ENCODE data around the gene REEP1. TPM values are rescaled to one million over a fixed set of nuclear protein-coding genes. Genes with fewer than 3 reads are reported as not detected.

REEP1 gene
- total RNA-seq, 1 experiment from 2014 or later: 5.9 TPM

- H3K36me3 ChIP-seq (ENCODE audit: control insufficient read depth in 1 of 2, insufficient read depth in 2 of 2, low read length in 2 of 2): no peaks in the 10 kb centered on the region
- DNase-seq (ENCODE audit: low read depth, low spot score): no peak
- no peak overlapping the region for H3K4me3 ChIP-seq (replicated peaks in 1 of 2; ENCODE audit: low read depth in 1 of 2, low read length in 2 of 2)
- no peaks in the 10 kb centered on the region for H3K9me2 ChIP-seq (ENCODE audit: insufficient read depth)
- H3K4me2 ChIP-seq (ENCODE audit: low read length): no peak overlapping the region
- H3K27ac ChIP-seq (ENCODE audit: low read depth, low read length): no peak overlapping the region
- no peaks in the 10 kb centered on the region for H3K9me3 ChIP-seq (ENCODE audit: control insufficient read depth in 1 of 2, insufficient read depth in 1 of 2, low read depth in 1 of 2, low read length in 2 of 2)
- H3K27me3 ChIP-seq (ENCODE audit: insufficient read depth, low read length): no peaks in the 10 kb centered on the region
- intact Hi-C loops (cut with micrococcal nuclease): no loop called here
- ChIA-PET POLR2A (no interaction called here), RAD21 (ENCODE audit: low non-redundant PET in 1 of 2, low total read pairs in 2 of 2, uncharacterized antibody in 2 of 2, unreplicated experiment in 2 of 2) (no interaction called here), CTCF (no interaction called here)
- H4K20me1 ChIP-seq (ENCODE audit: insufficient read depth): no peaks in the 10 kb centered on the region
- no peak overlapping the region for H2AFZ ChIP-seq (ENCODE audit: low read depth, low read length, poor library complexity, severe bottlenecking)
- no peak for ATAC-seq
- H3K9ac ChIP-seq (ENCODE audit: low read length): no peak overlapping the region
- H3K4me1 ChIP-seq (ENCODE audit: control insufficient read depth in 1 of 2, insufficient read depth in 2 of 2, low read length in 2 of 2): peaks cover 0 to 3% of the 10 kb centered on the region in 2 experiments; a peak in 1 of 4 replicates
- TF ChIP-seq CBX3 (IDR thresholded peaks at IDR 0.05; ENCODE audit: low read depth) (no peak), FOSL1 (IDR thresholded peaks at IDR 0.05; ENCODE audit: low read depth) (no peak), SIN3A (IDR thresholded peaks at IDR 0.05; ENCODE audit: low read depth) (no peak), TCF7L2 (IDR thresholded peaks at IDR 0.05; ENCODE audit: borderline replicate concordance, extremely low read depth, insufficient read depth, insufficient read length) (no peak), ZFX (IDR thresholded peaks at IDR 0.05) (no peak)
- TF ChIP-seq, protein P1, sequence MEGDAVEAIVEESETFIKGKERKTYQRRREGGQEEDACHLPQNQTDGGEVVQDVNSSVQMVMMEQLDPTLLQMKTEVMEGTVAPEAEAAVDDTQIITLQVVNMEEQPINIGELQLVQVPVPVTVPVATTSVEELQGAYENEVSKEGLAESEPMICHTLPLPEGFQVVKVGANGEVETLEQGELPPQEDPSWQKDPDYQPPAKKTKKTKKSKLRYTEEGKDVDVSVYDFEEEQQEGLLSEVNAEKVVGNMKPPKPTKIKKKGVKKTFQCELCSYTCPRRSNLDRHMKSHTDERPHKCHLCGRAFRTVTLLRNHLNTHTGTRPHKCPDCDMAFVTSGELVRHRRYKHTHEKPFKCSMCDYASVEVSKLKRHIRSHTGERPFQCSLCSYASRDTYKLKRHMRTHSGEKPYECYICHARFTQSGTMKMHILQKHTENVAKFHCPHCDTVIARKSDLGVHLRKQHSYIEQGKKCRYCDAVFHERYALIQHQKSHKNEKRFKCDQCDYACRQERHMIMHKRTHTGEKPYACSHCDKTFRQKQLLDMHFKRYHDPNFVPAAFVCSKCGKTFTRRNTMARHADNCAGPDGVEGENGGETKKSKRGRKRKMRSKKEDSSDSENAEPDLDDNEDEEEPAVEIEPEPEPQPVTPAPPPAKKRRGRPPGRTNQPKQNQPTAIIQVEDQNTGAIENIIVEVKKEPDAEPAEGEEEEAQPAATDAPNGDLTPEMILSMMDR (IDR thresholded peaks at IDR 0.05 in 2 of 3, conservative IDR thresholded peaks at IDR 0.05 in 1 of 3; ENCODE audit: borderline replicate concordance in 1 of 3, insufficient read depth in 1 of 3, low read depth in 2 of 3, low read length in 2 of 3): no peak
- H3K79me2 ChIP-seq (ENCODE audit: insufficient read depth, low read length): no peaks in the 10 kb centered on the region
- BruUV-seq (replicated peaks): no TSS peak
Observed at GRCh38 chr2:86352727-86353221, 15.3 kb upstream of the REEP1 start.

DNA sequence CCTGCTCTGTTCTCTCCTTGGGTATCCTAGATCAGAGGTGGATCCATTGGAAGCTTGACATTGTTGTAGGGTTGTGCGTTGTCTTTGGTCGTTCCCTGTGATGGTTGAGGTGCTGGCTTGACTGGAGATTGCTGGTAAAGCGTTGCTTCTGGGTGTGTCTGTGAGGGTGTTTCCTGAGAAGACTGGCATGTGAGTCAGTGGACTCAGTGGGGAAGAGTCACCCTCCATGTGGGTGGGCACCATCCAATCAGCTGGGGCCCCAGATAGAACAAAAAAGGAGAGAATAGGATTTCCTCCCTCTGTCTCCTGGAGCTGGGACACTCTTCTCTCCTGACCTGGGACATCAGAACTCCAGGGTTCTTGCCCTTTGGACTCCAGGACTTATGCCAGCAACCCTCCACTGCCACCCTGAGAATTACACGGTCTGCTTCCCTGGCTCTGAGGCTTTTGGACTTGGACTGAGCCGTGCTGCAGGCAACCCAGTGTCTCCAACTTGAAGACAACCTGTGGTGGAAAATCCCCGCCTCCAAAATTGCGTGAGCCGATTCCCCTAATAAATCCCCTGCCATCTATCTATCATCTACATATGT, 14.8 kb upstream of the REEP1 start:
- H3K4me2 ChIP-seq (ENCODE audit: low read length): no peak overlapping the region
- intact Hi-C loops (cut with micrococcal nuclease): no loop called here
- ChIA-PET POLR2A (no interaction called here), CTCF (no interaction called here), RAD21 (ENCODE audit: low non-redundant PET in 1 of 2, low total read pairs in 2 of 2, uncharacterized antibody in 2 of 2, unreplicated experiment in 2 of 2) (no interaction called here)
- no peaks in the 10 kb centered on the region for H3K79me2 ChIP-seq (ENCODE audit: insufficient read depth, low read length)
- H3K27ac ChIP-seq (ENCODE audit: low read depth, low read length): no peak overlapping the region
- TF ChIP-seq SRF (IDR thresholded peaks at IDR 0.05; ENCODE audit: low read depth) (no peak), FOSL1 (IDR thresholded peaks at IDR 0.05; ENCODE audit: low read depth) (no peak), ELF1 (IDR thresholded peaks at IDR 0.05; ENCODE audit: borderline replicate concordance, low read depth) (no peak), POLR2AphosphoS5 (IDR thresholded peaks at IDR 0.05; ENCODE audit: low read depth, low read length) (no peak), EGR1 (IDR thresholded peaks at IDR 0.05; ENCODE audit: low read depth) (no peak), CBX3 (IDR thresholded peaks at IDR 0.05; ENCODE audit: low read depth) (no peak)
- H3K4me1 ChIP-seq (ENCODE audit: control insufficient read depth in 1 of 2, insufficient read depth in 2 of 2, low read length in 2 of 2): peaks cover 0 to 3% of the 10 kb centered on the region in 2 experiments; a peak in 1 of 4 replicates
- ATAC-seq (no peak), DNase-seq (ENCODE audit: low read depth, low spot score) (no peak)
- no peaks in the 10 kb centered on the region for H3K9me3 ChIP-seq (ENCODE audit: control insufficient read depth in 1 of 2, insufficient read depth in 1 of 2, low read depth in 1 of 2, low read length in 2 of 2)
- no peak overlapping the region for H2AFZ ChIP-seq (ENCODE audit: low read depth, low read length, poor library complexity, severe bottlenecking)
- H3K27me3 ChIP-seq (ENCODE audit: insufficient read depth, low read length): no peaks in the 10 kb centered on the region
- no peaks in the 10 kb centered on the region for H3K9me2 ChIP-seq (ENCODE audit: insufficient read depth)
- H3K36me3 ChIP-seq (ENCODE audit: control insufficient read depth in 1 of 2, insufficient read depth in 2 of 2, low read length in 2 of 2): no peaks in the 10 kb centered on the region
- no peak overlapping the region for H3K4me3 ChIP-seq (replicated peaks in 1 of 2; ENCODE audit: low read depth in 1 of 2, low read length in 2 of 2)
- BruUV-seq (replicated peaks): no TSS peak
- H4K20me1 ChIP-seq (ENCODE audit: insufficient read depth): no peaks in the 10 kb centered on the region
- no peak overlapping the region for H3K9ac ChIP-seq (ENCODE audit: low read length)

Measured in HCT116 (cell line).